PC-9 (cell line): ENCODE measurements around the gene RNASE9.
"Not testable (repeated sequence)": the region's sequence is repeated elsewhere in the genome, so short reads cannot be mapped to it uniquely, and the experiment has no call there.

Experiments used
- CTCF ChIP-seq: fragments of 200-600 bp; sonication (generic); conservative IDR thresholded peaks from 2 replicates; pipeline ENCODE4 v1.6.1; 2017; ENCODE audit warnings: mixed run types, antibody characterized with exemption, mild to moderate bottlenecking, moderate library complexity
- EZH2 ChIP-seq: fragments of 200-600 bp; sonication (generic); IDR thresholded peaks from 2 replicates; pipeline ENCODE4 v1.8.0; 2017; ENCODE audit warnings: antibody characterized with exemption, low read depth

- not testable (repeated sequence) for TF ChIP-seq CTCF, EZH2
These were observed 6.4 kb upstream of the RNASE9 start for GRCh38 chr14:20567199-20567598.
